SK-N-SH treated with all-trans-retinoic acid at 6 μM for 48 hours (cell line): ENCODE data around the gene CLSTN2.

ENCODE experiments used
- ATAC-seq: fragments of 200-7000 bp; cut with Tn5 transposase; 3 replicates; pipeline ENCODE4 v1.9.1; 2020; ENCODE audit warnings: mild to moderate bottlenecking, moderate library complexity
- ARNTL ChIP-seq: fragments of 450-650 bp; formaldehyde crosslinking; IDR thresholded peaks from 2 replicates; pipeline ENCODE4 v1.5.0; 2020; ENCODE audit warnings: low read depth, mild to moderate bottlenecking, moderate library complexity, borderline replicate concordance
- CSDC2 ChIP-seq: fragments of 250-450 bp; sonication (Bioruptor Pico); IDR thresholded peaks from 2 replicates; pipeline ENCODE4 v1.5.0; 2020; ENCODE audit warnings: mild to moderate bottlenecking, moderate library complexity
- ESRRG ChIP-seq: fragments of 250-450 bp; sonication (Bioruptor Pico); IDR thresholded peaks from 2 replicates; pipeline ENCODE4 v1.6.1; 2021; ENCODE audit warnings: mild to moderate bottlenecking
- GLIS3 ChIP-seq: fragments of 250-450 bp; sonication (Bioruptor Pico); IDR thresholded peaks from 2 replicates; pipeline ENCODE4 v1.5.0; 2020; ENCODE audit warnings: mild to moderate bottlenecking, moderate library complexity
- ISL1 ChIP-seq: fragments of 250-450 bp; sonication (Bioruptor Pico); IDR thresholded peaks from 2 replicates; pipeline ENCODE4 v2.1.2; 2022; ENCODE audit warnings: mild to moderate bottlenecking, moderate library complexity
- OSR1 ChIP-seq: fragments of 250-450 bp; sonication (Bioruptor Pico); IDR thresholded peaks from 2 replicates; pipeline ENCODE4 v1.8.0; 2022; ENCODE audit warnings: moderate library complexity, mild to moderate bottlenecking, inconsistent platforms
- PPARA ChIP-seq: fragments of 250-450 bp; sonication (Bioruptor Pico); IDR thresholded peaks from 2 replicates; pipeline ENCODE4 v1.5.0; 2020; ENCODE audit warnings: mild to moderate bottlenecking, borderline replicate concordance
- RARB ChIP-seq: fragments of 250-450 bp; sonication (Bioruptor Pico); IDR thresholded peaks from 2 replicates; pipeline ENCODE4 v1.8.0; 2021; ENCODE audit warnings: mild to moderate bottlenecking, moderate library complexity
- SNAI2 ChIP-seq: fragments of 250-450 bp; sonication (Bioruptor Pico); IDR thresholded peaks from 2 replicates; pipeline ENCODE4 v1.5.0; 2020; ENCODE audit warnings: mild to moderate bottlenecking, moderate library complexity
- TCF4 ChIP-seq: fragments of 250-450 bp; sonication (Bioruptor Pico); IDR thresholded peaks from 2 replicates; pipeline ENCODE4 v1.8.0; 2021; ENCODE audit warnings: mild to moderate bottlenecking, moderate library complexity, borderline replicate concordance
- TOX ChIP-seq: fragments of 250-450 bp; sonication (Bioruptor Pico); IDR thresholded peaks from 2 replicates; pipeline ENCODE4 v1.8.0; 2021; ENCODE audit warnings: mild to moderate bottlenecking, moderate library complexity, borderline replicate concordance
- ZC3H10 ChIP-seq: fragments of 250-450 bp; sonication (Bioruptor Pico); IDR thresholded peaks from 2 replicates; pipeline ENCODE4 v1.5.1; 2021; ENCODE audit warnings: mild to moderate bottlenecking, moderate library complexity
- ZFP3 ChIP-seq: fragments of 250-450 bp; sonication (Bioruptor Pico); IDR thresholded peaks from 2 replicates; pipeline ENCODE4 v1.5.0; 2020; ENCODE audit warnings: mild to moderate bottlenecking, moderate library complexity
- ZFP30 ChIP-seq: fragments of 450-650 bp; formaldehyde crosslinking; IDR thresholded peaks from 2 replicates; pipeline ENCODE4 v1.5.0; 2022; ENCODE audit warnings: mild to moderate bottlenecking, moderate library complexity
- ZNF565 ChIP-seq: fragments of 450-650 bp; formaldehyde crosslinking; conservative IDR thresholded peaks from 2 replicates; pipeline ENCODE4 v1.5.0; 2020; ENCODE audit warnings: low read depth, mild to moderate bottlenecking, moderate library complexity
- ZNF70 ChIP-seq: fragments of 450-650 bp; formaldehyde crosslinking; IDR thresholded peaks from 2 replicates; pipeline ENCODE4 v1.5.0; 2020; ENCODE audit warnings: mild to moderate bottlenecking, moderate library complexity
- ZNF8 ChIP-seq: fragments of 450-650 bp; formaldehyde crosslinking; IDR thresholded peaks from 2 replicates; pipeline ENCODE4 v1.5.0; 2020; ENCODE audit warnings: mild to moderate bottlenecking, moderate library complexity
- TF ChIP-seq, protein P1 (sequence below): fragments of 250-450 bp; sonication (Bioruptor Pico); IDR thresholded peaks from 2 replicates; pipeline ENCODE4 v1.5.1; 2020; ENCODE audit warnings: low read depth, mild to moderate bottlenecking, moderate library complexity
- TF ChIP-seq, protein P2 (sequence below): fragments of 250-450 bp; sonication (Bioruptor Pico); IDR thresholded peaks from 2 replicates; pipeline ENCODE4 v1.5.0; 2020; ENCODE audit warnings: mild to moderate bottlenecking, moderate library complexity
- TF ChIP-seq, protein P3 (sequence below): fragments of 250-450 bp; sonication (Bioruptor Pico); IDR thresholded peaks from 2 replicates; pipeline ENCODE4 v1.8.0; 2020; ENCODE audit warnings: mild to moderate bottlenecking, moderate library complexity, borderline replicate concordance
- TF ChIP-seq, protein P4 (sequence below): fragments of 250-450 bp; sonication (Bioruptor Pico); IDR thresholded peaks from 2 replicates; pipeline ENCODE4 v1.8.0; 2021; ENCODE audit warnings: low read depth, mild to moderate bottlenecking, moderate library complexity, borderline replicate concordance

Gene CLSTN2

DNA sequence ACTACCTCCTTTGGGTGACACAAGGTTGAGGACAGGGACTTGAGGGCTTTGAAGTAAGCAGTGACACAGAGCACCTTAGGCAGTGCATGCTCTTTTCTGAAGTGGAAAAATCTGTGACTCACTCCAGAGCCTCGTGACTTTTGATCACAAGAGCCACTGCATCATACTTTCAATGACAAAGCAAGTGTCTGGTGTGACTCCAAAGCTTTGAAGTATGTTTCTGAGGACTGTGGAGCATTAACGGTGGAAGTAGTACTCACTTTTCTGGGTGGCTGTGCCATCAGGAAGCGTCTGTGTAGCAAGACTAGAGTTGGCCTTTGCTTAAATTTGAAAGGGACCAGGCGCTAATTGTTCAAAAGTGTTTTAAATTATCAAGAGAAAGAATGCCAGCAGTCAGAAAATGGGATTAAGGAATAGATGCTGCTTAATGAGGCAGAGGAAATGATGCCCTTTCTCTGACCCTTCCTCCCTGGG, 532.2 kb downstream of the CLSTN2 start:
- no peak for TF ChIP-seq ZFP3 (CRISPR knock-in tag)
- ATAC-seq: no peak

DNA sequence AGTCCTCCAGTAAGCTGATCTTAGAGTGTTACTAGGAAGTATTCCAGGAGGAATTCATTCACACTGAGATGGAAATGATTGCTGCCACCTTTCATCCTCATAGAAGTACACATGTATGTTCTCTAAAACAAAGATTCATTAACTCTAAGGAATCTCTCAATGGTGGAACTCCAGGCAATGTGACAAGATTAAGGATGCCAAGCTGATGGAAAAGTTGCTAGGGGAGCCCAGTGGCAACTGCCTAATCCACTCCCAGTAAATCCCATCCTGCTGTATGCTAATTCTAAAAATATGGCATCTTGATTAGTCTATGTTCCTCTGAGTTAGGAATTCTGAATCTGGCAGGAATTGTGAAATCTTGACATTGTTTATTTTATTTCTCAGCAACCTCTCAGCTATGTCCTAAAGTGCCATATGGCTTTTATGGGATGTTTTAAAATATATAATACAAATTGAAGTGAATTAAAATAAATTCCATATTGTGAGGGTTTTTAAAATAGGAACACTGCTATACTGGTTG, 532.9 kb downstream of the CLSTN2 start:
- ATAC-seq: no peak
- TF ChIP-seq OSR1 (CRISPR knock-in tag) (no peak), GLIS3 (CRISPR knock-in tag) (no peak), ISL1 (CRISPR knock-in tag) (no peak), ZNF565 (CRISPR knock-in tag) (no peak), ZFP30 (CRISPR knock-in tag) (no peak), ZFP3 (CRISPR knock-in tag) (no peak), TOX (no peak), PPARA (CRISPR knock-in tag) (no peak), ZNF70 (CRISPR knock-in tag) (no peak), SNAI2 (CRISPR knock-in tag) (no peak), RARB (CRISPR knock-in tag) (no peak), ZC3H10 (CRISPR knock-in tag) (no peak), CSDC2 (CRISPR knock-in tag) (no peak), ARNTL (CRISPR knock-in tag) (no peak)
- TF ChIP-seq, protein P1, sequence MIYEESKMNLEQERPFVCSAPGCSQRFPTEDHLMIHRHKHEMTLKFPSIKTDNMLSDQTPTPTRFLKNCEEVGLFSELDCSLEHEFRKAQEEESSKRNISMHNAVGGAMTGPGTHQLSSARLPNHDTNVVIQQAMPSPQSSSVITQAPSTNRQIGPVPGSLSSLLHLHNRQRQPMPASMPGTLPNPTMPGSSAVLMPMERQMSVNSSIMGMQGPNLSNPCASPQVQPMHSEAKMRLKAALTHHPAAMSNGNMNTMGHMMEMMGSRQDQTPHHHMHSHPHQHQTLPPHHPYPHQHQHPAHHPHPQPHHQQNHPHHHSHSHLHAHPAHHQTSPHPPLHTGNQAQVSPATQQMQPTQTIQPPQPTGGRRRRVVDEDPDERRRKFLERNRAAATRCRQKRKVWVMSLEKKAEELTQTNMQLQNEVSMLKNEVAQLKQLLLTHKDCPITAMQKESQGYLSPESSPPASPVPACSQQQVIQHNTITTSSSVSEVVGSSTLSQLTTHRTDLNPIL (CRISPR knock-in tag): no peak
- TF ChIP-seq, protein P2, sequence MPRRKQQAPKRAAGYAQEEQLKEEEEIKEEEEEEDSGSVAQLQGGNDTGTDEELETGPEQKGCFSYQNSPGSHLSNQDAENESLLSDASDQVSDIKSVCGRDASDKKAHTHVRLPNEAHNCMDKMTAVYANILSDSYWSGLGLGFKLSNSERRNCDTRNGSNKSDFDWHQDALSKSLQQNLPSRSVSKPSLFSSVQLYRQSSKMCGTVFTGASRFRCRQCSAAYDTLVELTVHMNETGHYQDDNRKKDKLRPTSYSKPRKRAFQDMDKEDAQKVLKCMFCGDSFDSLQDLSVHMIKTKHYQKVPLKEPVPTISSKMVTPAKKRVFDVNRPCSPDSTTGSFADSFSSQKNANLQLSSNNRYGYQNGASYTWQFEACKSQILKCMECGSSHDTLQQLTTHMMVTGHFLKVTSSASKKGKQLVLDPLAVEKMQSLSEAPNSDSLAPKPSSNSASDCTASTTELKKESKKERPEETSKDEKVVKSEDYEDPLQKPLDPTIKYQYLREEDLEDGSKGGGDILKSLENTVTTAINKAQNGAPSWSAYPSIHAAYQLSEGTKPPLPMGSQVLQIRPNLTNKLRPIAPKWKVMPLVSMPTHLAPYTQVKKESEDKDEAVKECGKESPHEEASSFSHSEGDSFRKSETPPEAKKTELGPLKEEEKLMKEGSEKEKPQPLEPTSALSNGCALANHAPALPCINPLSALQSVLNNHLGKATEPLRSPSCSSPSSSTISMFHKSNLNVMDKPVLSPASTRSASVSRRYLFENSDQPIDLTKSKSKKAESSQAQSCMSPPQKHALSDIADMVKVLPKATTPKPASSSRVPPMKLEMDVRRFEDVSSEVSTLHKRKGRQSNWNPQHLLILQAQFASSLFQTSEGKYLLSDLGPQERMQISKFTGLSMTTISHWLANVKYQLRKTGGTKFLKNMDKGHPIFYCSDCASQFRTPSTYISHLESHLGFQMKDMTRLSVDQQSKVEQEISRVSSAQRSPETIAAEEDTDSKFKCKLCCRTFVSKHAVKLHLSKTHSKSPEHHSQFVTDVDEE (CRISPR knock-in tag): no peak
- TF ChIP-seq, protein P3, sequence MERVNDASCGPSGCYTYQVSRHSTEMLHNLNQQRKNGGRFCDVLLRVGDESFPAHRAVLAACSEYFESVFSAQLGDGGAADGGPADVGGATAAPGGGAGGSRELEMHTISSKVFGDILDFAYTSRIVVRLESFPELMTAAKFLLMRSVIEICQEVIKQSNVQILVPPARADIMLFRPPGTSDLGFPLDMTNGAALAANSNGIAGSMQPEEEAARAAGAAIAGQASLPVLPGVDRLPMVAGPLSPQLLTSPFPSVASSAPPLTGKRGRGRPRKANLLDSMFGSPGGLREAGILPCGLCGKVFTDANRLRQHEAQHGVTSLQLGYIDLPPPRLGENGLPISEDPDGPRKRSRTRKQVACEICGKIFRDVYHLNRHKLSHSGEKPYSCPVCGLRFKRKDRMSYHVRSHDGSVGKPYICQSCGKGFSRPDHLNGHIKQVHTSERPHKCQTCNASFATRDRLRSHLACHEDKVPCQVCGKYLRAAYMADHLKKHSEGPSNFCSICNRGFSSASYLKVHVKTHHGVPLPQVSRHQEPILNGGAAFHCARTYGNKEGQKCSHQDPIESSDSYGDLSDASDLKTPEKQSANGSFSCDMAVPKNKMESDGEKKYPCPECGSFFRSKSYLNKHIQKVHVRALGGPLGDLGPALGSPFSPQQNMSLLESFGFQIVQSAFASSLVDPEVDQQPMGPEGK (CRISPR knock-in tag): no peak

DNA sequence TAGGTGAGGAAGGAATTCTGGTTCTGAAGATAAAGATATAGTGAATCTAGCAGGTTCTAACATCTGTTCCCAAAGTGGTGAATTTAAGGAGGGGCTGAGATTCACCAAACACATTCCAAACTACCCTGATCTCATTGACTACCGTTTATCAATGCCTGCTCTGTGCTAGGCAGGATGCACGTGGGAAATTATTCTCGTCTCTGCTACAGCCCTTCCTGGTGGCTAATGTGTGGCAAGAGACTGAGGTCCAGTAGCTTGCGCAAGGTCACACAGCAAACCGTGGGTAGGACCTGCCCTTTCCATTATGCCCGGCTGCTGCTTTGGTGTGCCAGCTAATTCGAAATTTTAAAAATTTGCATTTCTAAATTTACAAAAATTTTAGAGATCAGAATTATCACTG, 533.4 kb downstream of the CLSTN2 start:
- TF ChIP-seq, protein P1 (CRISPR knock-in tag): no peak
- TF ChIP-seq ZNF70 (CRISPR knock-in tag) (no peak), TOX (no peak), ZFP3 (CRISPR knock-in tag) (no peak)
- TF ChIP-seq, protein P4, sequence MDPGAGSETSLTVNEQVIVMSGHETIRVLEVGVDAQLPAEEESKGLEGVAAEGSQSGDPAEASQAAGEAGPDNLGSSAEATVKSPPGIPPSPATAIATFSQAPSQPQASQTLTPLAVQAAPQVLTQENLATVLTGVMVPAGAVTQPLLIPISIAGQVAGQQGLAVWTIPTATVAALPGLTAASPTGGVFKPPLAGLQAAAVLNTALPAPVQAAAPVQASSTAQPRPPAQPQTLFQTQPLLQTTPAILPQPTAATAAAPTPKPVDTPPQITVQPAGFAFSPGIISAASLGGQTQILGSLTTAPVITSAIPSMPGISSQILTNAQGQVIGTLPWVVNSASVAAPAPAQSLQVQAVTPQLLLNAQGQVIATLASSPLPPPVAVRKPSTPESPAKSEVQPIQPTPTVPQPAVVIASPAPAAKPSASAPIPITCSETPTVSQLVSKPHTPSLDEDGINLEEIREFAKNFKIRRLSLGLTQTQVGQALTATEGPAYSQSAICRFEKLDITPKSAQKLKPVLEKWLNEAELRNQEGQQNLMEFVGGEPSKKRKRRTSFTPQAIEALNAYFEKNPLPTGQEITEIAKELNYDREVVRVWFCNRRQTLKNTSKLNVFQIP: no peak
- ATAC-seq: no peak

DNA sequence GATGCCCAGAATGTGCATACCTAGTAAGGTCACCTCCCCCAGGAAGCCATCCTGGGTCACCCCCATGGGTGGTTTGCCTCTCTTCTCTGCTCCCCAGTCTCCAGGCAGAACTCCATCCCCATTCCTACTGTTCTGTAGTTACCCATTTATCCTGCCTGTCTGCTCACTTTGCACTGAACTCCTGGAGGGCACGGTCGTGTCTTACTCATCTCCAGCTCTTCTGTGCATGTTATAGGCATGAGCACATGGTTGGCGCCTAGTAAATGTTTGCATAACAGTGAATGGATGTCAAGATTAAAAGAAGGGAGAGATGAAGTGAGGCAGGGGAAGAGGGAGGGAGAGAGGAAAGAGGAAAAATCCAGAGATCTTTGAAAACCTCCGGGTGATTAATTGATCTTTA, 534.5 kb downstream of the CLSTN2 start:
- no peak for ATAC-seq
- TF ChIP-seq, protein P2 (CRISPR knock-in tag): no peak
- TF ChIP-seq, protein P4: no peak
- no peak for TF ChIP-seq ARNTL (CRISPR knock-in tag)
- TF ChIP-seq ZC3H10 (CRISPR knock-in tag): no peak
- no peak for TF ChIP-seq ZFP3 (CRISPR knock-in tag)
- no peak for TF ChIP-seq GLIS3 (CRISPR knock-in tag)
- TF ChIP-seq RARB (CRISPR knock-in tag): no peak
- TF ChIP-seq TOX: no peak
- TF ChIP-seq TCF4 (CRISPR knock-in tag): no peak
- TF ChIP-seq SNAI2 (CRISPR knock-in tag): no peak
- TF ChIP-seq ZNF70 (CRISPR knock-in tag): no peak
- no peak for TF ChIP-seq PPARA (CRISPR knock-in tag)
- TF ChIP-seq ZNF8 (CRISPR knock-in tag): no peak
- no peak for TF ChIP-seq ESRRG (CRISPR knock-in tag)
- no peak for TF ChIP-seq OSR1 (CRISPR knock-in tag)
